Lower lobe of right lung (tissue), 2 donors: Measurements from ENCODE around the gene RIMKLA. TPM values are rescaled to one million over a fixed set of nuclear protein-coding genes. Genes with fewer than 3 reads are reported as not detected.
A peak's percentile ranks its signal among the peaks of the same experiment; 100 is the strongest.

Experiments used
- ATAC-seq, 2 donors: fragments of 200-7000 bp; cut with Tn5 transposase; one replicate each; pipeline ENCODE4 v1.9.1; 2020 to 2022; ENCODE audit warnings: mild to moderate bottlenecking in 2 of 2, moderate library complexity in 2 of 2
- DNase-seq: peaks from one replicate; pipeline ENCODE4 v3.0.0-alpha.2; 2020
- H3K27ac ChIP-seq: fragments of 200-600 bp; one replicate; pipeline ENCODE4 v1.8.0; 2022
- H3K27me3 ChIP-seq: fragments of 200-600 bp; one replicate; pipeline ENCODE4 v1.8.0; 2022; ENCODE audit warnings: low read depth
- H3K36me3 ChIP-seq: fragments of 200-600 bp; one replicate; pipeline ENCODE4 v1.8.0; 2022; ENCODE audit warnings: mild to moderate bottlenecking
- H3K4me1 ChIP-seq: fragments of 200-600 bp; one replicate; pipeline ENCODE4 v1.8.0; 2022
- H3K4me3 ChIP-seq: fragments of 200-600 bp; one replicate; pipeline ENCODE4 v1.8.0; 2022; ENCODE audit warnings: mild to moderate bottlenecking
- H3K9me3 ChIP-seq: fragments of 200-600 bp; one replicate; pipeline ENCODE4 v1.8.0; 2022
- intact Hi-C: fragments of 100-400 bp; cut with DNase I; formaldehyde crosslinking; loops from one replicate; pipeline ENCODE4 v1.11.0; 2022
- total RNA-seq: library from RNA; stranded (reverse); fragmentation: NEBNext Ultra II Directional; extraction: Animal tissue kit (Norgen Biotek cat#: 25700); gene quantifications from one replicate; pipeline ENCODE4 v1.2.1, GENCODE V29; 2021
- TF ChIP-seq, protein P1 (sequence below): fragments of 200-600 bp; IDR thresholded peaks from one replicate; pipeline ENCODE4 v1.8.0; 2022; ENCODE audit warnings: antibody characterized with exemption, mild to moderate bottlenecking
- donor health status: DM: no; HTN: yes; CAD: no; lungs with severe emphysema.

Gene RIMKLA
- total RNA-seq, 1 donor from 2014 or later, result 7.1 TPM

DNA sequence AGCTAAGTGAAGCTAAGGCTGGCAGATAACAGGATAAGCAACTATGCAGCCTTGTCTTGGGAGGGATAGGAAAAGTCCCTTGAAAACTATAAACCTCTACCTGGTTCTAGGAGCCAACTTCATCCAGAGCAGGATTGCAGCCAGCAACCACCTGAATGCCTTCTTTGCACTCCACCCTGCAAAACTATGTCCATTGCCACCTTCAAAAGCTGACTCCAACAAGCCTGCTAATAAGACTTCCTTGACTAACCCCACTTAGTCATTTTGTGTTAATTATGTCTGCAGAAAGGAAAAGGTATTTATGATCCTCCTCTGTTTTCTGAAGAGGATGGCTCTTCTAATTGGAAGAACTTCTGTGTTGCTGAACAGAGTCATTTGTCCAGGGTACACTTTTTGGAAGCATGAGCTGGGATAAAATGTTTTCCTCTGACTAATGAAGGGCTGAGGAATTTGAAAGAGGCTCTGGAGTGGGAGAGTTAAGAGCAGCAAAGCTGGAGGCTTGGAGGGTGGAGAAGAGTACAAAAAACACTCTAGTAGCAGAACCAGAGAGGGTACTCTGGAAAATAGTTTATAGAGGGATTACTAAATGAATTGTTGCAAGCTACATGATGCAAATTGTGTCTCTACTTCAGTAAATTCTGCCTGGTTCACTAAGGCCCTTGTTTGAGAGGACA lies 9.6 kb upstream of the RIMKLA start:
- ATAC-seq (peak; percentile 79 to 87), DNase-seq (no peak)
- intact Hi-C loops, result no loop called here
- H3K9me3 ChIP-seq, result no peaks in the 10 kb centered on the region
- no peaks in the 10 kb centered on the region for H3K4me1 ChIP-seq
- H3K27ac ChIP-seq, result peak overlapping the region; percentile 58
- no peaks in the 10 kb centered on the region for H3K36me3 ChIP-seq
- no peaks in the 10 kb centered on the region for H3K27me3 ChIP-seq
- TF ChIP-seq, protein P1, sequence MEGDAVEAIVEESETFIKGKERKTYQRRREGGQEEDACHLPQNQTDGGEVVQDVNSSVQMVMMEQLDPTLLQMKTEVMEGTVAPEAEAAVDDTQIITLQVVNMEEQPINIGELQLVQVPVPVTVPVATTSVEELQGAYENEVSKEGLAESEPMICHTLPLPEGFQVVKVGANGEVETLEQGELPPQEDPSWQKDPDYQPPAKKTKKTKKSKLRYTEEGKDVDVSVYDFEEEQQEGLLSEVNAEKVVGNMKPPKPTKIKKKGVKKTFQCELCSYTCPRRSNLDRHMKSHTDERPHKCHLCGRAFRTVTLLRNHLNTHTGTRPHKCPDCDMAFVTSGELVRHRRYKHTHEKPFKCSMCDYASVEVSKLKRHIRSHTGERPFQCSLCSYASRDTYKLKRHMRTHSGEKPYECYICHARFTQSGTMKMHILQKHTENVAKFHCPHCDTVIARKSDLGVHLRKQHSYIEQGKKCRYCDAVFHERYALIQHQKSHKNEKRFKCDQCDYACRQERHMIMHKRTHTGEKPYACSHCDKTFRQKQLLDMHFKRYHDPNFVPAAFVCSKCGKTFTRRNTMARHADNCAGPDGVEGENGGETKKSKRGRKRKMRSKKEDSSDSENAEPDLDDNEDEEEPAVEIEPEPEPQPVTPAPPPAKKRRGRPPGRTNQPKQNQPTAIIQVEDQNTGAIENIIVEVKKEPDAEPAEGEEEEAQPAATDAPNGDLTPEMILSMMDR, result no peak
- H3K4me3 ChIP-seq, result no peak overlapping the region

DNA sequence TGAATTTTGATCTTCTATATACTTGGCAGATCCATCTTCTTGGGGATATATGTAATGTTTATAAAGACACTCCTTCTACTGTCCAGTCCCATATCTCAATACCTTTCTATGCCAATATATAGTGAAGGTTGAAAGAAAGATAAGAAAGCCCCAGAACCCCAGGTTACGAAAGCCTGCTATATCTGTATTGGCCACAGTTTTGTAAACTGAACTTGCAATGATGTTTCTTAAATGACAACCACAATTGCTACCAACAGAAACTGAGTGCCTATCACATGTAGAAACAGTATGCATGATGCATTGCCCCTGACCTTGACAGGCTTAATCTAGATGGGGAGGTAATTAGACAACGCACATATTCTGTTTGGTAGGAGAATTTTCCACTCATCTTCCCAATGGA lies 7.8 kb upstream of the RIMKLA start:
- intact Hi-C loops, result no loop called here
- Histone ChIP-seq H3K9me3 (no peaks in the 10 kb centered on the region), H3K4me3 (no peak overlapping the region), H3K27me3 (no peaks in the 10 kb centered on the region), H3K27ac (no peak overlapping the region), H3K4me1 (no peaks in the 10 kb centered on the region), H3K36me3 (no peaks in the 10 kb centered on the region)
- no peak for ATAC-seq
- no peak for DNase-seq
- TF ChIP-seq, protein P1, result no peak

DNA sequence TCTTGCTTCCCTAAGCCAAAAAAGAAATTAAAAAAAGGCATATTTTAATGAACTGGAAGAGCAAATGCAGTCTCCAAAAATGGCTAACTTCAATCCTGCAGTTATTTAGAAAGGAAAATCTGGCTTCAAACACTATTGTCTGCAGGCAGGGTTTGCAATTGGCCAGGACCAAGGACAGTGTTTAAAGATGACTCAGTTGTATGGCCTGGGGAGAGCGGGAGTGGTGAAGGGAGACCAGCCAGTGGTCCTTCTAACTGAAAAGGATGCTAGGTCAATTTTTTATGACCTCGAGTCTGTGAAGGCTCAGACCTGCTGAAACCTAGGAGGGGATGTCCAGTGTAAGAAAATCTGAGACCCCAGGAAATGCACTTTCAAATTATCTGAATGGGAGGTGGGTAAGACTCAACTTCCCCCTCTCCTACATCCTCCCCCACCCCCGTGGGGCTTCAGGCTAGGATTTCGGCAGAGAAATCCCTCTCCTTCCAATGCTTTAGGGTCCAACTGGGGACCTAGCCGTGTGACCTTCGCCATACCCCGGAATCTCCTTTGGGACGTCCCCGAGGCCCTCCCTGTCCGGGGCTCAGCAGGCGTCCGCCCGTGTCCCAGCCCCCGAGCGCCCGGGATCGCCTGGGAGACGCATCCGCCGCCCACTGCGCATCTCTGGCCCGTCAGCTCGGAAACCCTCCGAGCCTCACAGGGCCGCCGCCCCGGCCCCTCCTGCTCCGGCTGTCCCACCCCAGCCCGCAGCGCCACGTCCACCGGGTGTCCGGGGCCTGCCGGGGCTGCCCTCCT lies 602 bp upstream of the RIMKLA start:
- H3K4me3 ChIP-seq, result peak overlapping the region; percentile 66
- peak; percentile 44 for DNase-seq
- no peaks in the 10 kb centered on the region for H3K9me3 ChIP-seq
- peaks cover 19% of the 10 kb centered on the region for H3K27me3 ChIP-seq
- H3K27ac ChIP-seq, result peak overlapping the region; percentile 11
- intact Hi-C loops, result no loop called here
- ATAC-seq, result peak; percentile 76 to 82
- peaks cover 12% of the 10 kb centered on the region for H3K4me1 ChIP-seq
- H3K36me3 ChIP-seq, result no peaks in the 10 kb centered on the region
- TF ChIP-seq, protein P1, result no peak

DNA sequence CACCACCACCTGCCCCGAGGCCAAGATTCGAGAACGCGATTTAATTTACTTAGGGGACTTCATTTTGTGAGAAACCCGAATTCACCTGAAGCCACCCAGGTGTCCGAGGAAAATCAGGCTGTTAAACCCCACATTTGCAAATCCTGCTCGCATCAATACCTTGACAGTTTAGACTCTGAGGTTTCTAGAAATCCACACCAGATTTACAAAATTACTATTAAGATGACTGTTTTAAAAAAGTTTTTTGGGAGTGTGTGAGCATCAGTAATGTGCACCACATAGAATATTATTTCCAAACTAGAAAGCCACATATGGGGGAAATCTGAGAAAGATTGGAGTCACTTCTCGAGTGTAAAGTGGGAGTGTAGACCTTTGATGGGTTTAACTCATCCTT lies 685 bp downstream of the RIMKLA start:
- TF ChIP-seq, protein P1, result no peak
- no peak for ATAC-seq
- Histone ChIP-seq H3K36me3 (no peaks in the 10 kb centered on the region), H3K4me1 (peaks cover 12% of the 10 kb centered on the region), H3K27ac (peak overlapping the region; percentile 24), H3K9me3 (no peaks in the 10 kb centered on the region), H3K4me3 (peak overlapping the region; percentile 66), H3K27me3 (peaks cover 19% of the 10 kb centered on the region)
- intact Hi-C loops, result no loop called here
- DNase-seq, result no peak

DNA sequence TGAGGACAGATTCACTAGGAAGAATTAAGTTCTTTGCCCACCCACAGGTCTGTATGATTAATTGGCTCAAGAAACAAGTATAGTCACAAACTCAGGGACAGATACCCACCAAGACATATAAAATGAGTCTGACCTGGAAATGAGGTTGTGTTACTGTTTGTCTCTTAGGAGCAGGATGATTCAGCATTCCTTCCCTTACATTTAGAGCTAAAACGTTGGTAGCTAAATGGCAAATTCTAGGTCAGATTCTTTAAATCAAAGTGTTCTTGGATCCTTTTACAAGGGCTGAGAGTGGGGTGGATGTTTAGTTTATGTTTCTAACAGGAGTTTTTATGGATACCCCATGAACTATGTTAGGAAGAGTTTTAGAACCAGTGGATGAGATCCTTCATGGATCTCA lies 4.7 kb downstream of the RIMKLA start:
- intact Hi-C loops, result no loop called here
- TF ChIP-seq, protein P1, result no peak
- peaks cover 8% of the 10 kb centered on the region for H3K4me1 ChIP-seq

More for the DNA sequence above, 4.7 kb downstream of the RIMKLA start:
- DNase-seq (no peak), ATAC-seq (no peak)
- Histone ChIP-seq H3K4me3 (no peak overlapping the region), H3K9me3 (no peaks in the 10 kb centered on the region), H3K27me3 (peaks cover 19% of the 10 kb centered on the region), H3K27ac (no peak overlapping the region), H3K36me3 (no peaks in the 10 kb centered on the region)
